Stimulated activated CD8-positive, alpha-beta memory T cell treated with anti-CD3 and anti-CD28 coated beads, Interleukin-12 subunit alpha, Interleukin-12 subunit beta, amount 100 ng/mL, for 4 hours (primary cell): ENCODE results near the gene CCDC77.

Source experiments
- DNase-seq: peaks from one replicate; pipeline ENCODE4 v3.0.0-alpha.2; 2020; ENCODE audit warnings: low read depth

The CCDC77 gene

GRCh38 chr12:452667-453210 is 51.3 kb downstream of the CCDC77 start:
- no peak for DNase-seq

DNA sequence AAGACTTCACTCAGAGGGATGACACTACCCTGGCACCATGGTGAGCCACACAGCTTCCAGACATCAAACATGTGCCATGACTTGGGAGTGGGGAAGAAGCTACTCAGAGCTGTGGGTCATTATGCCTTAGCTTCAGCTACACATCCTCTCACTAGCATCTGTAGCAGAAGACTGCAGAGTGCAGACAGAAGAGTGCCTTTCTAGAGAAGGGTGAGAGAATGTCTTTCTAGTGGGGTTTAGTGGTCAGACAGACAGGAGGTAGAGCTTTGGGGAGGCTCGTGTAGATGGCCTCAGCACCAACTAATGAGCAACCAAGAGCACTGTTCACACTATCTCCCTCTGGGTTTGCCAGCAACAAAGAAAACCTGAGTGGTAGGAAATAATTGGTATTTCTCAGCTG is 53.4 kb downstream of the CCDC77 start:
- DNase-seq: no peak

DNA sequence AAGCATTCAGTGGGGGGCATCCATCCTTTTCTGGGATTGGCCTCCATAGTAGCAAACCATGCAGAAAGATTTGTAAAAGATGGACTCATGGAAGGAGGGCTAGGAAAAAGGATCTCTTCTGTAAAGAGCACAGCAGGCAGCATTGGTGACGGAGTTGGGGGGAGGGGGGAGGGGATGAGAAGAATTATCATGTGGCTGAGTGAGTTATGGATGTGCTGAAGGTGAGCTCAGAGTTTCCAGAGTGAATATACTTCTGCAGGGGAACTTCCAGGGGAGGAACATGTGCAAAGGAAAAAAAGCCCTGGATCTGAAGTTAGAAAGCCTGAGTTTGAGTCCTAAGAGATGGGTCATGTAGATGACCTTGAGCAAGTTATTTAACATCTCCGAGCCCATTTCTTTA is 54.4 kb downstream of the CCDC77 start:
- no peak for DNase-seq

DNA sequence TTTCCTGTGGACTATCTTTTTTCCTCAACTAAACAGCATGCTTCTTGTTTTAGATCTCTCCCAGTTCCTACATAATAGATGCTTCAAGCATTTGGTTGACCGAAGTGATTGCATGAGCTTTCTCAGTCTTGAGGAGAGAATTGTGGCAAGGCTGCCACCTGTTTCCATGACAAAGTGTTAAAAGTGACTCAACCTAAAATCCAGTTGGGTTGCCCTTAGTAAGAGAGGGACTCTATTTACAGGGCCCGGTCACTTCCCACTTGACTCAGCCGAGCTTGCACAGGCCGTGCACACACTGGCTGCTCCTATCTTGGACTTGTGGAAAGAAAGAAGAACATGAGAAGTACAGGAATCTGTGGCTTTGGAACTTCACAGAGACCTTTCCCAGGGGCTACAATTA is 56.2 kb downstream of the CCDC77 start:
- DNase-seq: no peak

DNA sequence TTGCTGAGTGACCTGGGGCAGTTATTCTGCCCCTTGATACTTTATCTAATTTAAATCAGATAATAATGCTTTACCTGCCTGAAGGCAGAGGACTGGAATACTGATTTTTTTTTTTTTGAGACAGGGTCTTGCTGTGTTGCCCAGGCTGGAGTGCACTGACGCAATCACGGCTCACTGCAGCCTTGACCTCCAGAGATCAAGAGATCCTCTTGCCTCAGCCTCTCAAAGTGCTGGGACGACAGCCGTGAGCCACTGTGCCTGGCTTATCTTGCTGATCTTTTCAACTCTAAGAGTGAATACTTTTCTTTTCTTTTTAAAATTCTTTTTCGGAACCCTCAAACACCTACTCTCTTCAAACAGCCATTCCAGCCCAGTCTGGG is 57.6 kb downstream of the CCDC77 start:
- no peak for DNase-seq

DNA sequence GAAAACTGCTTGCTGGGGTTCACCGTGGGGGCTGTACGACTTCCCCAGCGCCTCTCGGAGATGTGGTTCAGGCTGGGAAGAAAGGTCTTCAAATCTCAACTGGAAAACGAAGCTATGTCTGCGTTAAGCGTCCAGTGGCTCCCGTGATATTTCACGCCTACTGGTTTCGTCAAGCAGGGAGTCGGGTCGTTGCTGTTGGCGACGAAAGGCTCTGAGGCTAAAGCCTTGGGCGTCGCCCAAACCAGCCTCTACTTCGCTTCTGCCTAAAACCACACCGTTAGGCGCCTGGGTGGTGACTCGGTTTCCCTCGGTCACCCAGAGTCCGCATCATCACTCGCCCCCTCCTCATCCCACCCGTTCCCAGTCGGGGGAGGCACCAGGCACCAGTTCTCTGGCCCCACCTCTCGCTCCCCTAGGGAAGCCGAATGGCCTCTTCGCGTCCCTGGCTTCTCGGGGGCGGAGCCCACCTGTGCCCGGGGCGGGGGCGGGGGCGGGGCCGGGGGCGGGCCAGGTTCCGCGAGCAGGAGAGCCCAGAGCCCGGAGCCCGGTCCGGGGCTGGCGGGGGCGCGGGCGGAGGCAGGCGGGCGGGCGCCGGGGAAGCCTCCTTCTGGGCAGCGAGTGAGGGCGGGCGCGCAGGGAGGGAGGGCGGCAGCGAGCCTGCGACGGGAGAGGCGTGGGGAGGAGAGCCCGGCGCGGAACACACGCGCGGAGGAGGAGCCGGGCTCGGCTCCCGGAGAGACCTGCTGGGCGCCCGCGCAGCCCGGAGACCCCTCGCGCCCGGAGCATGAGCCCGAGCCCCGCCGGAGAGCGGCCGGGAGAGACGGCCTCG is 58.2 kb downstream of the CCDC77 start, which contains the start of gene B4GALNT3:
TSS of gene B4GALNT3 (plus strand) at position 510 of the 829 bp plus-strand sequence. CDS start 438 bp downstream, outside the sequence.
- no peak for DNase-seq

GRCh38 chr12:460261-461230 is 59.1 kb downstream of the CCDC77 start:
- no peak for DNase-seq

DNA sequence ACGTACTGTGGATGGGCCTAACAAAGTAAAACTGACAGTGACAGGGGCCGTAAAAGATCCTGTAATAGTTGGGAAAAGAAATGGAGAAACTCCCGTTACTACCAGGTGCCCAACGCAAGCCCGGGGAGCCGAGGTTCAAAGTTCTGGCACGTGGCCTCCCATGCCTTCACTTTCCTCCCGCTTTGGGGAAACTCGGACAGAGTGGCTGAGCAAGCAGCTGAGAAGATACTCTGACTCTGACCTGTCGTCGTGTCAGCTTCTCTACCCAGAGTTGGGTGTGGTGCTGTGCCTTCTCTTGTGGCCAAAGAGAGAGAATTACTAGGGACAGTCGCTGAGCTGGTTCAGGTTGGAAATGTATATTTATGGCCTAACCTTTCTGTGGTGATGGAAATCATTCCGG is 60.0 kb downstream of the CCDC77 start:
- DNase-seq: no peak

DNA sequence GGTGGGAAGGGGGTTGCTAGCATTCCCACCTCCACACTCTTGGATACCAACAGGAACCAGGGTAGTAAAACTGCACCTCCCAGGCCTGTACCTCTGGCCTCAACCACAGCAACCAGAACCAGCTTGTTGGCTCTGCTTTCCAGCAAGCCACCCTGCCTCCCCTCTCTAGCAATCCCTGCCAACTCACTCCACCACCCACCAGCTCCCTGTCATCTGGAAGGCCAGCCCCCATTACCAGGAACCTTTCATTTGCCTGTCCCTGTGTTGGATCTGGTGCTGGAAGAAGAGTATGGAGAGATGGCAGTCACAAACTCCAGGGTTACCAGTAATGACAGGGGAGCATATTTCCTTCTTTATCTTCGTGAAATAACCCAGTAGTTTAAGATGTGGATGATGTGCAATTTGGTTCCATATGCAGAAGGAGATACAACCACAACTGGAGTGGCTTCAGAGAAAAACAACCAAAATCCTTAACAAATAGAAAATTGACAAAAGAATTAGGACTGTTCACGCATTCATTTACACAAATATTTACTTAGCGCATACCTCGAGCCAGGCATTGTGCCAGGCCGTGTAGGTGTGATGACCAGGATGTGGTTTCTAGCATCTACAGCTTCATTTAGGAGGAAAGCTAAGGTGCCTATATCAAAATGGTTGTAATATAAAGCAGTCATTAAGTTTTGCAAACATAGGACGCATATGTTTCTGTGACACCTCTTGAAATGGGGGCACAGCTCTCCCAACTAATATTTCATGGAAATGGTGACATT is 61.7 kb downstream of the CCDC77 start:
- no peak for DNase-seq

DNA sequence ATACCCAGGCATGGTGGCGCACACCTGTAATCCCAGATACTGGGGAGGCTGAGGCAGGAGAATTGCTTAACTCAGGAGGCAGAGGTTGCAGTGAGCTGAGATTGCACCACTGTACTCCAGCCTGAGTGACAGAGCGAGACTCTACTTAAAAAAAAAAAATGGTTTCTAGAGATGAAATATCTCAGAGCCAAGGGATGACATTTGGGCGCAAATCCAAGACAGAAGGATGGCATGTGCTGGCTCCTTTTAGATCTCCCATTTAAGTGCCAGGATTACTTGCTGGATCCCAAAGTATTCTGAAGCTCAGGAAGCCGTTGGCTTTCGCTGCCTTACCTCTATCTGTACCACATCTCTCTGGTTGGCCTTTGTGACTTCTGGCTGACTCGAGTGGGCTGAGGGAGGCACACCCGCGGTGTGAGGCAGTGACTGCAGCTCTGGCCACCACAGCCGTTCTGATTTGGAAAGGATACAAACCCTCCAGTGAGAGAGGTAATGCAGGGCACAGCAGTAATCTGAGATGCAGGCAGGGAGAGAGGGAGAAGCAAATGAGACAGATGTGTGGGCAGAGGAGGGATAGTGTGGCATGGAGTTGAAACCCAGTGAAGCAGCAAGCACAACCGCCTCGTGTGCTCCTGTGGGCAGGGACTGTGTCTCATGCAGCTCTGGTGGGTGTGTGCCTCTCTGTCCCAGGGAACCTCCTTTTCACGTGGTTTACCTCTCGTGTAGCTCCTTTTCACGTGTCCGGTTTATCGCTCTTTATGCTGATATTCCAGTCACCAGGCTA is 63.2 kb downstream of the CCDC77 start:
- DNase-seq: no peak

DNA sequence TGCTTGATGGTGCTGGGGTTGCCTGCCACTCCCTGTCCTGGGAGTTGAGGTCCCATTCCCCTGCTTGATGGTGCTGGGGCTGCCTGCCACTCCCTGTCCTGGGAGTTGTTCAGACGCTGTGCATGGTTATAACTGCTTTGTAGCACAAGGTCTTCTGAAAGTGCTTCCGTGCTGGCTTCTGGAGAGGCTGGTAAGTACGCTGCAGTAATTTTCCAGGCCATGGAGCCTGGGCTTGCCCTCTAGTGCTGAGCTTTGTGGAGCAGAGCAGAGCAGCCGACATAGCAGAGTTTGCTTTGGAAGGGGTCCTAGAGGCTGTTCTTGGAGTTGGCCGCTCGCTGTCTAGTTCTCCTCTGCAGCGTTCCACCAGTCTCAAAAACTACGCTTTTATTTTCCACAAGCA is 64.6 kb downstream of the CCDC77 start:
- no peak for DNase-seq

GRCh38 chr12:466762-467161 is 65.3 kb downstream of the CCDC77 start:
- DNase-seq: no peak

GRCh38 chr12:467591-467990 is 66.1 kb downstream of the CCDC77 start:
- no peak for DNase-seq

- DNase-seq: no peak
Observed at GRCh38 chr12:468671-469389, 67.4 kb downstream of the CCDC77 start.

- no peak for DNase-seq
Observed at GRCh38 chr12:470133-470532, 68.7 kb downstream of the CCDC77 start.

DNA sequence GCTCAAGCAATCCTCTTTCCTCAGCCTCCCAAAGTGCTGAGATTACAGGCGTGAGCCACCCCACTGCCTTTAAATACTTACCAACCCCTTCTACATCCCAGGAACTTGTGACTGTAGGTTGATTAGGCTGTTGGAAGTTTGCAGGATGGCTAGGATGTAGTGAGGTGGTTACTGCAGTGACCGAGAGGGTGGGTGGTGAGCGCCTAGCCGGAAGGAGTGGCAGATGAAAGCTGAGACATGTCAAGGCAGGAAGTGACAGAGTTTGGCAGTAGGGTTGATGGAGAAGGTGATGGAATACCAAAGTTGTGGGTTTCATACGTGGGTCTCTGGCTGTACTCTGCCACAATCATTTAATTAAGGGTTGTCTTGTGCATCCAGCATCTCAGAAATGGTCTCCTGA is 71.8 kb downstream of the CCDC77 start:
- no peak for DNase-seq

DNA sequence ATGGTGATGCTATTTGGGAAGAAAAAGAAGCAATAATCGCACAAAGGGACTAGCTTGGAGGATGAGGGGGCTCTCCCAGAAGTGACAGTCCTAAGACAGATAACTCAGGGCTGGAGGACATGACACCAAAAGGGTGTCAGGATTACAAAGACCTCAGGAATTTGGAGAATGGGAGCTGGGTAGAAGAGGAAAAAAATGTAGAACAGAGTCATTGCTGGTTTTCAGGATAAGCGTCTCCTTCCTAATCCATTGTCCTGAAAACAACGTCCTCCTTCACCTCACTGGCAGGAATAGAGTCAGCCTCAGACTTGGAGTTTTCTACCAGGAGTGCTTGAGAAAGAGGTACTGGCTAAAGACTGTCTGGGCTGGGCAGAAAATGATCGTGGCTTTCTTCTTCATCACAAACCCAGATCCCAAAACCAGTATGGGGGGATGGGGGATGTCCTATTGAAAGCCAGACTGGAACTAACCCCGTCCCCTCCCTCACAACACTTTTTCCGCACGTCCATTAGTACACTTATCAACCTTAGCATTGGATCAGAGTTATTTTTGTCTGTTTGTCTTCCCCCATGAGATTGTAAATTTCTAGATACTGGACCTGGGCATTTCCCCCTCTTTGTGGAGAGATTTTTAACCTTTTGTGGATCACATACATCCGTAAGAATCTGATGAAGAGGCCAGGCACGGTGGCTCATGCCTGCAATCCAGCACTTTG is 72.6 kb downstream of the CCDC77 start:
- DNase-seq: no peak

- no peak for DNase-seq
Observed at GRCh38 chr12:475286-475685, 73.8 kb downstream of the CCDC77 start.

DNA sequence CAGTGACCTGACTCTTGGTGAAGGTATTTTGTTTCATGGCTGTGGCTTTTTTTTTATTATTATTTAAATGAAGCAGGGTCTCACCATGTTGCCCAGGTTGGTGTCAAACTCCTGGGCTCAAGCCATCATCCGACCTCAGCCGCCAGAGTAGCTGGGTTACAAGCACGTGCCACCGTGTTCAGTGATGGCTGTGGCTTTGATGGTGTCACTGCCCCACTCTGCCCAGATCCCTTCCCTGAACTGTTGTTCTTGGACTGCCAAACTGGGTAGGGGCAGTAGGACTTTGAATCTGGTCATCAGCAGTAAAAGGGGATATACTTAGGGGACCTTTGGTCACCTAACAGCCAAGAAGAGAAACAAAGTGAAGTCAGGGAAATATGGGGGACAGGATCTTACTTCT is 77.7 kb downstream of the CCDC77 start:
- DNase-seq: no peak
